GM12878 (cell line): ENCODE data around the gene FUT8. TPM values are rescaled to one million over a fixed set of nuclear protein-coding genes. Genes with fewer than 3 reads are reported as not detected.

Experiments used
- ATAC-seq: fragments of 200-7000 bp; cut with Tn5 transposase; 3 replicates; pipeline ENCODE4 v1.9.1; 2020; ENCODE audit warnings: mild to moderate bottlenecking, moderate library complexity
- BruUV-seq: library from RNA; stranded (reverse); fragments of 400-500 nt; replicated peaks from 2 replicates; lab custom pipeline; 2021; lab: Mats Ljungman, UMichigan
- CTCF ChIA-PET: fragments of 300-600 bp; sonication (Branson Sonifier 250); formaldehyde crosslinking; extraction: SDS; loops from one replicate; lab custom pipeline; 2021; ENCODE audit warnings: inconsistent platforms; lab: Yijun Ruan, JAX
- POLR2A ChIA-PET: fragments of 350-600 bp; formaldehyde crosslinking; extraction: SDS; loops from one replicate; lab custom pipeline; 2021; ENCODE audit warnings: inconsistent platforms; lab: Charles Lee
- RAD21 ChIA-PET: fragments of 300-600 bp; sonication (Branson Sonifier 250); formaldehyde crosslinking; loops from one replicate; lab custom pipeline; 2023; ENCODE audit warnings: antibody characterized with exemption; ENCODE audit not compliant: unreplicated experiment; lab: Charles Lee
- SMC1A ChIA-PET: fragments of 300-600 bp; sonication (Branson Sonifier 250); formaldehyde crosslinking; loops from one replicate; lab custom pipeline; 2023; ENCODE audit not compliant: unreplicated experiment, uncharacterized antibody; lab: Charles Lee
- DNase-seq: peaks from one replicate; pipeline ENCODE4 v3.0.0-alpha.2; 2011; ENCODE audit warnings: low read depth, low spot score
- FAIRE-seq: peaks from 3 replicates; lab custom pipeline; 2011; peaks lifted over from hg19 to GRCh38; lab: Jason Lieb, UNC
- H2AFZ ChIP-seq: 2 replicates; pipeline ENCODE4 v1.6.0; 2011; ENCODE audit warnings: low read depth, low read length, control low read depth; ENCODE audit not compliant: control insufficient read depth
- H3K27ac ChIP-seq: 2 replicates; pipeline ENCODE4 v1.5.1; 2011; ENCODE audit warnings: control low read depth; ENCODE audit not compliant: control insufficient read depth, insufficient read depth
- H3K27me3 ChIP-seq, 2 experiments: replicated peaks in 1 of 2; 2 replicates each; pipeline versions ENCODE4 v1.6.0 to v1.6.1; 2011; ENCODE audit warnings: low read length in 1 of 2; ENCODE audit not compliant: control insufficient read depth in 2 of 2, insufficient read depth in 2 of 2
- H3K36me3 ChIP-seq, 2 experiments: 2 replicates each; pipeline ENCODE4 v1.5.1; 2011; ENCODE audit warnings: low read length in 1 of 2; ENCODE audit not compliant: control insufficient read depth in 2 of 2, insufficient read depth in 2 of 2
- H3K4me1 ChIP-seq: 2 replicates; pipeline ENCODE4 v1.6.1; 2011; ENCODE audit warnings: mild to moderate bottlenecking, low read length, moderate library complexity, mixed read lengths; ENCODE audit not compliant: control insufficient read depth, insufficient read depth
- H3K4me2 ChIP-seq: 2 replicates; pipeline ENCODE4 v1.6.0; 2011; ENCODE audit warnings: control low read depth; ENCODE audit not compliant: control insufficient read depth, insufficient read depth
- H3K4me3 ChIP-seq: fragments of 200-600 bp; sonication (generic); 2 replicates; pipeline ENCODE4 v1.5.1; 2016
- H3K79me2 ChIP-seq: 2 replicates; pipeline ENCODE4 v1.6.0; 2011; ENCODE audit warnings: low read length; ENCODE audit not compliant: control insufficient read depth, insufficient read depth
- H3K9ac ChIP-seq: 2 replicates; pipeline ENCODE4 v1.8.0; 2011; ENCODE audit warnings: low read length, control low read depth, mixed read lengths; ENCODE audit not compliant: control insufficient read depth, insufficient read depth
- H3K9me3 ChIP-seq: replicated peaks from 3 replicates; pipeline ENCODE4 v1.5.1; 2011; ENCODE audit warnings: mild to moderate bottlenecking, low read length; ENCODE audit not compliant: control insufficient read depth, insufficient read depth
- H4K20me1 ChIP-seq: 2 replicates; pipeline ENCODE4 v1.6.0; 2011; ENCODE audit not compliant: control insufficient read depth, insufficient read depth
- LARP7 ChIP-seq: fragments of 450-650 bp; IDR thresholded peaks from 2 replicates; pipeline ENCODE4 v1.6.1; 2017; ENCODE audit warnings: mild to moderate bottlenecking
- RELB ChIP-seq: fragments of 450-650 bp; IDR thresholded peaks from 2 replicates; pipeline ENCODE4 v1.6.1; 2017; ENCODE audit warnings: low read depth, mild to moderate bottlenecking, moderate library complexity
- USF1 ChIP-seq: IDR thresholded peaks from 2 replicates; pipeline ENCODE4 v1.6.1; 2011; ENCODE audit warnings: borderline replicate concordance, low read depth, mild to moderate bottlenecking, moderate library complexity, mixed read lengths, low read length; ENCODE audit not compliant: insufficient read depth; ENCODE audit errors: extremely low read length
- WGBS: methylation state at CpG from one replicate; pipeline ENCODE4 v1.1.6; 2016; ENCODE audit warnings: low lambda C conversion rate; ENCODE audit not compliant: insufficient replicate concordance, insufficient coverage; ENCODE audit errors: missing lambda C conversion rate; 5-methylcytosine and 5-hydroxymethylcytosine counted together
- in situ Hi-C: fragments of 300-500 bp; cut with MboI; formaldehyde crosslinking; loops from 9 replicates; pipeline ENCODE4 v1.14.3; 2018; ENCODE audit warnings: mixed read lengths
- intact Hi-C: fragments of 100-400 bp; cut with micrococcal nuclease; formaldehyde crosslinking; loops from one replicate; pipeline ENCODE4 v1.14.2; 2022; ENCODE audit not compliant: unreplicated experiment
- polyA plus RNA-seq, 11 experiments: library from polyadenylated mRNA; depleted of rRNA in 4 of 11; unstranded in 6 of 11; stranded (reverse) in 5 of 11; fragments of >200 nt; fragmentation: Nextera tagmentation in 4 of 11; fragmentation: Illumina TruSeq in 1 of 11; extraction: Ambion mirVana in 4 of 11; extraction: Trizol in 1 of 11; gene quantifications; 1 replicate in 1 of 11; 2 replicates in 10 of 11; pipeline versions ENCODE4 v1.2.1 to v1.2.3, GENCODE V29; 2011 to 2016; ENCODE audit warnings: inconsistent platforms in 2 of 11, missing spikeins in 2 of 11, low read depth in 1 of 11
- total RNA-seq, 4 experiments: library from RNA; depleted of rRNA in 3 of 4; stranded (reverse); fragments of >200 nt in 3 of 4; fragmentation: Illumina TruSeq in 1 of 4; extraction: Trizol in 1 of 4; gene quantifications; 2 replicates each; pipeline versions ENCODE4 v1.2.1 to v1.2.3, GENCODE V29; 2013 to 2021

Gene FUT8
- total and polyA plus RNA-seq, 10 of the 15 experiments (the other 5 are each of a cell fraction or from before 2014, with no cell fraction given), result 21.3 to 106 (median 66.3) TPM

GRCh38 chr14:65377576-65377975 lies 35.0 kb upstream of the FUT8 start (continued):
- no peak for TF ChIP-seq RELB

- H3K36me3 ChIP-seq, result no peaks in the 10 kb centered on the region; a peak in 2 of 4 replicates
- ATAC-seq (no peak), FAIRE-seq (no peak), DNase-seq (no peak)
- H3K27me3 ChIP-seq, result no peaks in the 10 kb centered on the region
- H3K79me2 ChIP-seq, result no peaks in the 10 kb centered on the region
- BruUV-seq, result no TSS peak
- intact Hi-C loops (no loop called here), in situ Hi-C loops (no loop called here)
- 98% methylated on average over 3 of the region's 3 CpGs for WGBS
- H3K9me3 ChIP-seq, result peaks cover 2% of the 10 kb centered on the region; the same call in 2 of the 3 replicates
- TF ChIP-seq USF1, result no peak
- no peak for TF ChIP-seq LARP7
- no peak overlapping the region for H3K4me3 ChIP-seq
- H3K27ac ChIP-seq, result no peak overlapping the region
- ChIA-PET CTCF (interaction anchor here (0.6 to 2.0 kb wide), 5 partner anchors 12 to 578 kb away, joined by 3 to 5 read pairs (median 4); no protein-coding TSS in a partner anchor), SMC1A (interaction anchor here (1.0 kb wide), 1 partner anchor 96 kb away, joined by 3 read pairs; no protein-coding TSS in a partner anchor), POLR2A (no interaction called here), RAD21 (interaction anchor here (1.0 kb wide), 1 partner anchor 29 kb away, joined by 3 read pairs; no protein-coding TSS in a partner anchor)
- H3K4me2 ChIP-seq, result no peak overlapping the region
- H3K4me1 ChIP-seq, result no peaks in the 10 kb centered on the region
- no peak overlapping the region for H2AFZ ChIP-seq
- no peak overlapping the region for H3K9ac ChIP-seq
- no peaks in the 10 kb centered on the region for H4K20me1 ChIP-seq
Observed at GRCh38 chr14:65382586-65382985, 29.9 kb upstream of the FUT8 start.
